GM19099 (cell line): ENCODE measurements around the gene NEDD4L.

ENCODE experiments used
- POLR2A ChIP-seq: IDR thresholded peaks from 3 replicates; pipeline ENCODE4 v1.6.1; 2011; ENCODE audit warnings: low read depth; ENCODE audit not compliant: insufficient read length; ENCODE audit errors: extremely low read depth

NEDD4L gene

GRCh38 chr18:58344080-58344670 is 300.1 kb downstream of the NEDD4L start:
- TF ChIP-seq POLR2A, result no peak

- no peak for TF ChIP-seq POLR2A
Measured at GRCh38 chr18:58344861-58345463, 300.9 kb downstream of the NEDD4L start.

- TF ChIP-seq POLR2A, result no peak
Measured at GRCh38 chr18:58345875-58346274, 301.8 kb downstream of the NEDD4L start.

- no peak for TF ChIP-seq POLR2A
Measured at GRCh38 chr18:58347135-58347534, 303.1 kb downstream of the NEDD4L start.

GRCh38 chr18:58348517-58348916 is 304.5 kb downstream of the NEDD4L start:
- TF ChIP-seq POLR2A, result no peak

DNA sequence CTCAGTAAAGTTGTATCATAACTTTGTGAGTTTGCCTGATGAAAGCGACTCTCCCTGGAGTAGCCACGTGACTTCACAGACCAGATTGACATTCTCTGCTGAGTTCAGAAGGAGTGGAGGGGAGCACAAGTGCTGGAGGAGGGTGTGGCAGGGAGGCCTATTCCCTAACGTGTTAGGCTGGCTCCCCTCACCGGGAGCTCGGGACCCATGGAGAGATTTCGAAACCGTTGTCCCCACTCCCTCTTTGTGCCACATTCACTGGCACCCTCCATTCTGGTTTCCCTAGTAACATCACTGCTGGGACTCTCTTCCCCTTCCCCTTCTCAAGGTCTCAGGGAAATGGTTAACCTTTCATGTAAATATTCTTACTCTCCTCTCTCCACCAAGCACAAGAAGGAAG is 304.9 kb downstream of the NEDD4L start:
- no peak for TF ChIP-seq POLR2A

DNA sequence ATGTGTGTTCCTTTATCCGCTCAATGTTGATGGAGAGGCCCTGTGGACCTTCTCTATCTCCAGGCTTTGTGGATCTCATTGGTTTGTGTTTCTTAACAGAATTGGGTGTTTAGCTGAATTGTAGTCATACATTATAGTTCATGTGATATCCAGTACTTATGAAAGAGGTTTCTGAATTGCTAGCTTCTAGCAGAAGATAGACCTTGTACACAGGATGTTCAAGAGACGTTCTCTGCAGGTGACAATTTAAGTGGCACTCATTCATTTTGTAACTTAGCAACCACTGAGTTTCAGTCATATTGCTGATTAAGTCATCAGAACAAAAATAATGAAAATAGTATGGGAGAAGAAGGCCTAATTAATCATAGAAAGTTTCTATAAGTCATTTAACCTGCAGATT is 305.6 kb downstream of the NEDD4L start:
- TF ChIP-seq POLR2A, result no peak

GRCh38 chr18:58350526-58350925 is 306.5 kb downstream of the NEDD4L start:
- TF ChIP-seq POLR2A, result no peak

DNA sequence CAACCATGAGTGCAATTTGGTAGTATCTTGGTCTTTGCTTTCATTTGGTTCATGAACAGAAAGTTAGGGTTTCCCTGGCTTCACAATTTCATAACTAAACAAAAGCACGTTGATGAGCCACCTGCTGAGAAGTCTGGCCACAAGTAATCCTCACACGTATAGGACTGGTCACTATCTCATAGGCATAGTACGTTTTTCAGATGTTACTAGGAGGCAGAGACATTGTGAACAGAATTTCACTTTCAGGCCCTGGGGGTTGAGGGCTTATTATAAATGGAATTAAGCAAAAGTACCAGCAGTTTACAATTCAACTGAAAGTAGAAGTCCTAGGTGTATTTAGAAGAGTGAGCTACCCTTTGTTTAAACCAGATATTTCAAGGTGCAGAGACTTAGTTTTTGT is 307.8 kb downstream of the NEDD4L start:
- TF ChIP-seq POLR2A, result no peak

DNA sequence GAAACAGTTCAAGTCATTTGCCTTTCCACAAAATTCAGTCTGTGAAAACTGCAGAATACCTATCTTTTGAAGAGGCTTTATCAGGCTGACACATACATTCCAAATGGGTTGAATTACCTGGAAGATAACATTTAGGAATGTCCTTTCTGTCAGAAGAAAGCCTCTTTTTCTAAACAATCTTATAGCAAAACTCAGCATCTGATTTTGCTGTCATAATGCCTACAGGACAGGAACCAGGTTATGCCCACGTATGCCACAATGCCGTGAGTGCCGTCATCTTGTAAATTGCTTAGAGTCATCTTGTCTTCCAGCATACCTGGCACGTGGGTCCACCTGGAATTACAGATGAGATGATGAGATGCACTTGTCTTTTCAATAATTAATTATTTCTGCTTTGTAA is 309.6 kb downstream of the NEDD4L start:
- TF ChIP-seq POLR2A, result no peak

- no peak for TF ChIP-seq POLR2A
Measured at GRCh38 chr18:58354051-58354450, 310.0 kb downstream of the NEDD4L start.

- TF ChIP-seq POLR2A, result no peak
Measured at GRCh38 chr18:58354791-58355190, 310.8 kb downstream of the NEDD4L start.

GRCh38 chr18:58355243-58355642 is 311.2 kb downstream of the NEDD4L start:
- TF ChIP-seq POLR2A, result no peak

GRCh38 chr18:58359218-58359617 is 315.2 kb downstream of the NEDD4L start:
- no peak for TF ChIP-seq POLR2A

DNA sequence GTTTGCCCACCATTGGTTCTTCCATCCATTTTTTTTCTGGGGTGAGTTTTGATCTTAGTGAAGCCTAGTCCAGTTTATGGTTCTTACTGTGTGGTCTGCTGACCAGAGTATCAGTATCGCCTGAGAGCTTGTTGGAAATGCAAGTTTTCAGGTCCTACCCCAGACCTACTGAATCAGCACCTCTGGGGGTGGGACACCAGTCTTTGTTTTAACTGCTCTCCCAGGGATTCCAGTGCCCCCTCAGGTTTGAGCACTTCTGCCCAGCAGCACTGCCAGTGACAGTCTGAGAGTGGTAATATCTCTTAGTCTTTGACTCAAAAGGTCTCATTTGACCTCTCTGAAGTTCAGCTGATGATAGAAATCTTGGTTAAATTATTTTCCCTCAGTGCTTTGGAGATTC is 315.6 kb downstream of the NEDD4L start:
- TF ChIP-seq POLR2A, result no peak

DNA sequence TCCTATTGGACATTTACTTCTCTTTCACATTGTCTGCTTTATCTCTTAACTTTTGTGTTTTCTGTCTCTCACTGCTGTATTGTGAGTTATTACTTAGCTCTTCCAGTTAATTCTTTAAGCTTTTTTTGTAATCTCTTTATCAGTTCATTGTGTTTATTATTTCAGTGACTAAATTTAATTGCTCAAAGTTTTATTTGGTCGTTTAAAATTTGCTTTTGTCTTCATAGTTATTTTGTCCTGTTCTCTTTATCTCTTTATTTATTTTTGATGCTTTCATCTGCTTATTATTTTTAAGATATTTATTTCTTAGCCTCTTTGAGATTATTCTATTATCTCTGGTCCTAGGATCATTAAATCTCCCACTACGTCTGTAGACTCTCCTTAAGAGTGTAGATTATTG is 316.3 kb downstream of the NEDD4L start:
- no peak for TF ChIP-seq POLR2A

DNA sequence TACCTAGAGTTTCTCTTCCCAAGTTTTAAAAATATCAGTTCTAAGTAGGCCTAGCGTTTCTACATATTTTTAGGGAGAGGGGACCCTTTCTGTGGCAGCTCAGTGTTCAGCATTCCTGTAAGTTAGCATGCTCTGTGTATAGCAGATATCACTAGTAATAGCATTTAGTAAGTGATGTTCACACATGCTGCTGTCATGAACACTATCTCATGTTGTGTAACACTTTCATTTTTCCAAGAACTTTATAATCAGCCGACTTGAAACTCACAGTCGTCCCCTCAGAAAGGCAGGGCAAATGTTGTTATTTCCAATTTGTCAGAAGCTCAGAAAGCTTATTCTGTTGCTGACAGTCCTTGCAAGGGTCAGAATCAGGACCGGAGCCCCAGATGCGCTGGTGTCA is 317.2 kb downstream of the NEDD4L start:
- TF ChIP-seq POLR2A, result no peak
